ENCODE data around the gene MSLN. TPM values are rescaled to one million over a fixed set of nuclear protein-coding genes. Genes with fewer than 3 reads are reported as not detected.

Gene MSLN
- total RNA-seq, 6 experiments from 2014 or later = 0.17 to 0.61 (median 0.36) TPM

GRCh38 chr16:733382-734207 is 26.9 kb upstream of the MSLN start:
- Mint-ChIP-seq H3K4me3 (no peak overlapping the region), H3K27me3 (ENCODE audit: insufficient read depth) (peaks cover 2% of the 10 kb centered on the region; the same call in 1 of the 2 replicates), H3K4me1 (ENCODE audit: low read depth) (peaks cover 4% of the 10 kb centered on the region; the same call in 1 of the 2 replicates), H3K9me3 (no peaks in the 10 kb centered on the region), H3K36me3 (ENCODE audit: low read depth) (peaks cover 9% of the 10 kb centered on the region; the same call in 1 of the 2 replicates), H3K27ac (no peak overlapping the region)
- TF ChIP-seq, protein P1, sequence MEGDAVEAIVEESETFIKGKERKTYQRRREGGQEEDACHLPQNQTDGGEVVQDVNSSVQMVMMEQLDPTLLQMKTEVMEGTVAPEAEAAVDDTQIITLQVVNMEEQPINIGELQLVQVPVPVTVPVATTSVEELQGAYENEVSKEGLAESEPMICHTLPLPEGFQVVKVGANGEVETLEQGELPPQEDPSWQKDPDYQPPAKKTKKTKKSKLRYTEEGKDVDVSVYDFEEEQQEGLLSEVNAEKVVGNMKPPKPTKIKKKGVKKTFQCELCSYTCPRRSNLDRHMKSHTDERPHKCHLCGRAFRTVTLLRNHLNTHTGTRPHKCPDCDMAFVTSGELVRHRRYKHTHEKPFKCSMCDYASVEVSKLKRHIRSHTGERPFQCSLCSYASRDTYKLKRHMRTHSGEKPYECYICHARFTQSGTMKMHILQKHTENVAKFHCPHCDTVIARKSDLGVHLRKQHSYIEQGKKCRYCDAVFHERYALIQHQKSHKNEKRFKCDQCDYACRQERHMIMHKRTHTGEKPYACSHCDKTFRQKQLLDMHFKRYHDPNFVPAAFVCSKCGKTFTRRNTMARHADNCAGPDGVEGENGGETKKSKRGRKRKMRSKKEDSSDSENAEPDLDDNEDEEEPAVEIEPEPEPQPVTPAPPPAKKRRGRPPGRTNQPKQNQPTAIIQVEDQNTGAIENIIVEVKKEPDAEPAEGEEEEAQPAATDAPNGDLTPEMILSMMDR (IDR thresholded peaks at IDR 0.05) = peak; percentile 74
- no peak for DNase-seq

DNA sequence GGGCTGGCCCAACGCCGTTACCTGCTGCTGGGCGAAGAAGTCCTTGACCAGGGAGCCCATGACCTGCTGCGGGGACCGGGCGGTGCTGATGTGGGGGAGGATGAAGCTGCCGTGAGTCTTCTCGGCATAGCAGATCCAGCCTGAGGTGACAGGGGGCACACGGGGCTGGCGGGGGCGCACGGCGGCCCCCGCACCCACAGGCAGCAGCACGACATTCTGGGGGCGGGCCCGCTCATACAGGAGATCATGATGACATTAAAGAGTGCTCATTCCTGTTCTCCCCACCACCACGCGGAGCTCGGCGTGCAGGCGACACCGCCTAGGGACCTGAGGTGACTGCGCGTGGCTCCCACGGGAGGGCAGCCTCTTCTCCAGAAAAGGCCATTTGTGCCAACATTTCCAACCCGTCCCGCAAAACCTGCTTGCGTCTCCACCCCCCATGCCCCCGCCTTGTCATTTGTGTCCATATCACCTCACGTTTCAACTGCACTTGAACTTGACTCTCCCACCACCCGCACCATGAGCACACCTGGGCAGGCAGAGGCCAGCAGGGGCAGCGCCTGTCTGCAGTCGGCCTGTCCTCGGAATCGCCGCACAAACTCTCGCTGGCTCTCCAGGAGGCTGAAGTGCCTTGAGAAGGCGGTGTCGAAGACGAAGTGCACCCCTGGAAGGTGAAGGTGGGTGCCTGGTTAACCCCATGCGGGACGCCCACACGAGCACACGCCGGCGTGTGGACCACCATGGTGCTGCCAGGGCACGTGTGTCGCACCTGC is 26.1 kb upstream of the MSLN start:
- Mint-ChIP-seq H3K27me3 (ENCODE audit: insufficient read depth) (peaks cover 2% of the 10 kb centered on the region; the same call in 1 of the 2 replicates), H3K36me3 (ENCODE audit: low read depth) (peaks cover 9% of the 10 kb centered on the region; the same call in 1 of the 2 replicates), H3K27ac (no peak overlapping the region), H3K4me3 (no peak overlapping the region), H3K4me1 (ENCODE audit: low read depth) (peaks cover 6% of the 10 kb centered on the region; the same call in 1 of the 2 replicates), H3K9me3 (no peaks in the 10 kb centered on the region)
- TF ChIP-seq, protein P1 (IDR thresholded peaks at IDR 0.05) = no peak
- DNase-seq = no peak

DNA sequence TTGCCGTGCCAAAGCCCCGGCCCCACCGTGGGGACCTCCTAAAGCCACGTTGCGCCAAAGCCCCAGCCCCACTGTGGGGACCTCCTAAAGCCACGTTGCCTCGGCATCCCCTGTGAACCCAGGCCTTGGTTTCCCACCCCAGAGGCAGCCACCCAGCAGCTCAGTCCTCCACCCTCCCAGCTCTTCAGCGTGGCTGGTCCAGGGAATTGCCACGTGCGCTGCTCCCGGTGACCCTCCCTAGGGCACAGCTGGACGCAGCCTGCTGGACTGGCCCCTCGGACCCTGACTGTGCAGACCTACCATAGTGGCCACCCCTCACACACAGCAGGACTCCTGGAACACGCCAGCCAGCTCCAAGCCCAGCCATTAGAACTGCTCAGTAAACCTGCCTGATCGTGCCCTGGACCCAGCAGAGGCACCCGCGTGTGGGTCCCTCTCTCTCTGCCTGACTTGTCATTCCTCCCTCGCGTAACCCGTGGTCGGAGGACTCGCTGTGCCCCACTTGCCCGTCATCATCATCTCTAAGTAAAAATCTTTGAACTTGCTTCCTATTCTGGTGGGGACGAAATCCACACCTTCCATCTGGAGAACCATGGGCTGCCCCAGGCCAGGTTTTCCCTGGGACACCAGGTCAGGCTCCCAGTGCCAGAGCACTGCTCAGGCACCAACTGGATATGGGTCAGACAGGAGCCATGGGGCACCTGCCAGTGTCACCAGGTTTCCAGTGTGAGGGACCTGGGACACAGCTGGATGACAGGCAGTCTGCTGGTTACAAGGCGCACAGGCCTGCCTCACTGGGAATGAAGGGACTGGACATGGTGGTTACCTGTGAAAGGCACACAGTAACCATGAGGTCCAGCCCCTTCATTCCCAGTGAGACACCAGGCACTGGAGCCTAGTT is 25.3 kb upstream of the MSLN start:
- TF ChIP-seq, protein P1 (IDR thresholded peaks at IDR 0.05) = no peak
- H3K27ac Mint-ChIP-seq = no peak overlapping the region
- no peaks in the 10 kb centered on the region for H3K9me3 Mint-ChIP-seq
- H3K4me3 Mint-ChIP-seq = no peak overlapping the region
- DNase-seq = no peak
- H3K36me3 Mint-ChIP-seq (ENCODE audit: low read depth) = peaks cover 9% of the 10 kb centered on the region; the same call in 1 of the 2 replicates
- H3K27me3 Mint-ChIP-seq (ENCODE audit: insufficient read depth) = peaks cover 2% of the 10 kb centered on the region; the same call in 1 of the 2 replicates
- peaks cover 12% of the 10 kb centered on the region; the same call in 1 of the 2 replicates for H3K4me1 Mint-ChIP-seq (ENCODE audit: low read depth)

- Mint-ChIP-seq H3K27me3 (ENCODE audit: insufficient read depth) (peaks cover 2% of the 10 kb centered on the region; the same call in 1 of the 2 replicates), H3K36me3 (ENCODE audit: low read depth) (peaks cover 9% of the 10 kb centered on the region; the same call in 1 of the 2 replicates), H3K9me3 (no peaks in the 10 kb centered on the region), H3K4me3 (no peak overlapping the region), H3K4me1 (ENCODE audit: low read depth) (peaks cover 12% of the 10 kb centered on the region; the same call in 1 of the 2 replicates), H3K27ac (no peak overlapping the region)
- DNase-seq = no peak
- TF ChIP-seq, protein P1 (IDR thresholded peaks at IDR 0.05) = no peak
Measured at GRCh38 chr16:735982-736453, 24.5 kb upstream of the MSLN start.

All from HFFc6 (cell line).